Stimulated activated CD4-positive, alpha-beta T cell treated with anti-CD3 and anti-CD28 coated beads, Interleukin-2, amount 100 ng/mL, for 48 hours (primary cell): Measurements from ENCODE around the gene LHFPL5.

ENCODE experiments used
- DNase-seq, 2 donors: peaks; one replicate each; pipeline ENCODE4 v3.0.0-alpha.2; 2020

Gene LHFPL5

DNA sequence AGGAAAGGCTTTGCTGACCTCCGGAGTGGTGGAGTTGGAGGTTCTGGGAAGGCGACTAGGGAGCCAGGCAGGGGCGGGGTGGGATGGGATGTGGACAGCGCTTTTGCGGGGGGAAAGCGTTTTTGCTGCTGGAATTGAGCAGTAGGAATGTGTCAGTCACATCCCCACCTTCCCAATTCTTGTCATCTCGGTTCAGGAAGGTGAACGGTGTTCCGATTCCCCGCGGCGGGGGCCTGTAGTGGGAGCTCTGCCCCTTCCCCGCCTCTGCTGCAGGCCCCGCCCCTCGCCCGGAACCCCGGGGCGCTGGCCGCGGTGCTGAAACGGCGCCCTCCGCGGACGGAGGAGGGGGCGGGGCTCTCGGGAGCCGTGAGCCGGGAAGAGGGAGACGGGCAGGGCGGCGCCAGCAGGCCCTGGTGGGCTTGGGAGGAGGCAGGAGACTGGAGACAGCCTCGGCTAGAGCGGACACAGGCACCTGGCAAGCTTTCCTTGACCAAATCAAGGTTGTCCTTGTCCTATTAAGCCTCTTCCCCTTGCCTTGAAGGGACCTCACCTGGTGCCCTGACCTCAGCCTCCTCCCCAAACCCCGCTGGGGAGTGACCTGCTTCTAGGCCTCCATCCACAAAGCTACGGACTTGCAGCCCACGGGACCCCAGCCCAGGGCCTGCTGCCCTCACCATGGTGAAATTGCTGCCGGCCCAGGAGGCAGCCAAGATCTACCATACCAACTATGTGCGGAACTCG is at the start of gene LHFPL5:
Gene LHFPL5 (plus strand): TSS at position 357 of the 741 bp plus-strand sequence. CDS start 319 bp downstream, at position 676.
- peak; percentile 37 to 62 for DNase-seq

GRCh38 chr6:35757456-35758123 is 47.6 kb upstream of the LHFPL5 start:
- no peak for DNase-seq

DNA sequence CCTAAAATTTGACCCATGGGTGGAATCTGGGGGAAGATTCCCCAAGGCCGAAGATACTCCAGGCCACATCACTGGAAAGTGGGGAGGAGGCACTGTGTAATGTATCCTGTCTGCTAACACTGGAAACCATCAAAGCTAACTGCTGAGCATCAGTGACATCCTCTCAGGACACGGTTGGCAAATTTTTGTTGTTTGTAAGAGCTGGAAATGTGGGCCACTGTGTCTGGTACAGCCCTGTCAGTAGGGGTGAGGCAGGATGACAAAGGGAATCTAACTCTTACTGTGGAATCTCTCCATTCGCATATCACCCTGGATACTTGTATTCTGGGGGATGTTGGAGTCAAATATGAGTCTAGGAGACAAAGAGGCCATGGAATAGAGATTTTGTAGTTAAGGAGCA is 45.7 kb upstream of the LHFPL5 start:
- DNase-seq: no peak

DNA sequence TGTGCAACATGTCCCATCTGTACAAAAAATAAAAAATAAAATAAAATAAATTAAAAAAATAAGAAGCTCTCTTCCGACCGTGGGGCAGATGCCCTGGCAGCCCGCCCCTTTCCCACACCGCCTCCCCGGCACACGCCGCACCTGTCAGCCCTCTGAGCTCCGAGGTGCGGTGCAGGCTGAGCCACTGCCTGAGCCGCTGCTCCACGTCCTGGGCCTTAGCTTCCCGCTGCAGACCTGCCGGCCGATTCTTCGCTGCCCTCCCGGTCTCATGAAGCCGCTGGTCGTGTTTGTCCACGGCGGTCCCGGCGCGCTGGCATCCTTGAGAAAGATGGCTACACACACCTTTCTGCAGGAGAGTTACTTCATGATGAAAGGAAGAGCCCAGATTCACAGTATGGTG is 39.4 kb upstream of the LHFPL5 start:
- no peak for DNase-seq

DNA sequence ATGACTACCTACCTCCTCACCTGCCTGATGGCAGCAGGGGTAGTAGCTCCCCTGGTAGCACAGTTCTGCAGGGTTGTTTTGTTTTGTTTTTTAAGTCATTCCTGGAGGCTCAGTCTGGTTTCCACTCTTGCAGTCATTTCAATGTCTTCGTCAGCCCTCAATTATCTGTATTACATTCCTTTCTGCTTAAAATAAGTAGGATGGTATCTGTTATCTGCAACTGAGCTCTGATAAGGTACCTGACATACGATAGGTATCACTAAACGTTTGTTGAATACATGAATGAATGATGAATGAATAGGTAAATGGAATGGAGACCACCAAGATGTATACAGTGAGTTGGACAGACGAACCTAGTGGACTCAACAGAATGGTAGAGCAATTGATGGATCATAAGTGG is 35.9 kb upstream of the LHFPL5 start:
- no peak for DNase-seq

DNA sequence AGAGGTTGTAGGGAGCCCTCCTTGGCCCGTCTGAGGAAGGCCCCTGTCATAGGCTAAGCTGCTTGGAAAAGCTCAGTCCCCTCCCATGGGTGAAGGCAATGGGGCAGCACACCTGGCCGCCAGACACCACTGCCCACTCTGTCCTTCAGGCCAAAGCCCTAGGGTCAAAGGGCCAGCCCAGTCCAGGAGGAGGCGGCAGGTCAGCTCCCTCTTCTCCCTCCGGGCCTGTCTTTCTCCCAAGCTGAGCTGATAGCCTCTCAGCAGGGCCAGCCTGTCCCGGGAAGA is 33.9 kb upstream of the LHFPL5 start:
- no peak for DNase-seq

DNA sequence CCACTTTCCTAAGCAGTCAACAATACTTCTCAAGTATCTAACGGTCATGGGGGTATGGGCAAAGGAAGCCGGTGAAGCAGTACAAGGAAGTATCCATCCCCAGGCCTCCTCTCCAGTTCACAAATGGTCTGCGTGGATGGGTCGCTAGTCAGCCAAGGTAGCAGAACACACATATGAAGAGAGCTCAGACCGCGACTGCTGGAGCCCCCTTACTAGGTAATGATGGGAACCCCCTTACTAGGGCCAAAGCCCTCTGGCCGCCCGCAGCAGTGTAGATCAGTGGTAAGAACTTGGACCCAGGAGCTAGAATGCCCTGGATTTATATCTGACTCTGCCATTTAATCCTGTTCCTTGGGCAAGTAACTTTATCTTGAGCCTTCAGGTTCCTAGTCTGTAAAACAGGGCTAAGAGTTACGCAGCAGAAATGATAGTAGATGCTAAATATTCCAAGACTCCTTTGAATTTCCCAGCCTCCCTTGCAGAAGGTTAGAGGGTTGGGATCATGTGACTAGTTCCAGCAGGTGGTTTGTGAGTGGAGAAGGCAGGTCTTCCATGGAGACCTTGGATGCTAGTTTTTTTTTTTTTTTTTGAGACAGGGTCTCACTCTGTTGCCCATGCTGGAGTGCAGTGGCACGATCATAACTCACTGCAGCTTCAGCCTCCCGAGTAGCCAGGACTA is 30.9 kb upstream of the LHFPL5 start:
- no peak for DNase-seq

DNA sequence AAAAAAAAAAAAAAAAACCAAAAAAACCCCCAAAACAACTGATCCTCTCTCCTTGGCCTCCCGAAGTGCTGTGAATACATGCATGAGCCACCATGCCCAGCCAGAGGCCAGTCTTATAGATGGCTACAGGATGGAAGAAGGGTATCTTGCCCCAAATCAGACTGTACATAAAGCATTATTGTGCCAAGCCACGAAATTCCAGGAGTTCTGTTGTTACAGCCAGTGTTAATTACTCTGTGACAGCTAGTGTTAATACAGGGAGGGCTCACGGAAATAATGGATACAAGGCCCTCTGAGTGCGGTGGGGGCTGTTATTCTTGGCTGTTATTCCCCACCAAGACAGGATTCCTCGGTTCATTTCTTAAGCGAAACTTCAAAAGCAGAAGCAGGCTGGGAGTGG is 30.1 kb upstream of the LHFPL5 start:
- DNase-seq: no peak

DNA sequence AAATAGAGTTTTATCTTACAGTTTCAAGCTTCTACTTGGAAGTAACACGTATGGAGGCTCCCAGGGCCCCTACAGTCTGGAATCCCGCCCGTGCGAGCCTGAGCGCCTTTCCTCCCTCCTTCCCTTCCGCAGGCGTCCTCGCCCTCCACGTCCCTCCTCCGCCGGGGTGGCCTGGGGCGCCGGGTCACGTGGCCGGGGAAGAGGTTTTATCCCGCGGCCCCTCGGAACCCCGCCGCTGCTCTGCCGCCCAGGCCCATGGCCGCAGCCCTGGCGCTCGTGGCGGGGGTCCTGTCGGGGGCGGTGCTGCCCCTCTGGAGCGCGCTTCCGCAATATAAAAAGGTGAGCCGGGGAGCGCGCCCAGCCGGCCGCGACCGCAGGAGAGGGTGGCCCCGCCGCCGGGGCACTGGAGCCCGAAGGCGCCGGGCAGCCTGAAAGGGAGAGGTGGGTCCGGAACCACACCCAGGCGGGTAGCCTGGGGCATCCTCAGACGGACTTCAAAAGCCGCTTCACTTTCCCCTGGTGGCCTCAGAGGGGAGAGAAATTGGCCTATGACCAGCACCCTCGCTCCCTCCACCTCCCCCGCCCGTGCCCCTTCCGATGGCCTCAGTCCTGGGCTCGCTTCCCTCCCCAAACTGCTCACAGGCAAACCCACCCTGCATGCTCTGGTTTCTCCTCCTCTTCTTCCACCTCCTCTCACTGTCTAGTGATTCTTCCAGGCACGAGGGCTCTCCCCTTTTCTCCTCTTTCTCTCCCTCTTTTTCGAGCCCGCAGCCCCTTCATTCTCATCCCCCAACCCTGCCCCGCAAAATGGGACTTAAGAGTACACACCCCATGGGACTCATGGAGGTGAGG is 28.6 kb upstream of the LHFPL5 start, which contains the start of gene CLPSL2:
Gene CLPSL2 (plus strand): TSS at position 235 of the 852 bp plus-strand sequence. CDS start 21 bp downstream, at position 256.
- no peak for DNase-seq

- DNase-seq: no peak
These were observed 27.6 kb upstream of the LHFPL5 start for GRCh38 chr6:35777356-35778102.

- no peak for DNase-seq
These were observed 26.7 kb upstream of the LHFPL5 start for GRCh38 chr6:35778437-35778836.

DNA sequence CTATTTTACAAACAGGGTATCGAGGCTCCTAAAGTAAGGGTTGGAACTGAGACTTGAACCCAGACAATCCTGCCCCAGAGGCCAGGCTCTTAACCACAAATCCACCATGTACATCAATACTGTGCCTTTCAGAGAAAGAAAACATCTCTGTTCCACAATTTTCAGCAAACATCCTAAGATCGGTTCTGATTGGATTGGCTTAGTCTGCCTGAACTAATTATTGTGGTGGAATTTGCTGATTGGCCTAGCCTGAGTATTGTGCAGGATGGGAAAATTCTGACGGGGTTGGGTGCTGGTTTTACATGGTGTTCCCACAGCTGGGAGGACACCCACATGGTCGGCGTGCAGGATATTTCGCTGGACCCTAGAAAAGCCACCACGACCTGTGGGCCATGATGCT is 24.4 kb upstream of the LHFPL5 start, which contains the start of gene CLPSL1:
Gene CLPSL1 (plus strand): TSS at position 301 of the 400 bp plus-strand sequence. CDS start 92 bp downstream, at position 393.
- DNase-seq: no peak

- no peak for DNase-seq
These were observed 23.9 kb upstream of the LHFPL5 start for GRCh38 chr6:35781290-35781689.

DNA sequence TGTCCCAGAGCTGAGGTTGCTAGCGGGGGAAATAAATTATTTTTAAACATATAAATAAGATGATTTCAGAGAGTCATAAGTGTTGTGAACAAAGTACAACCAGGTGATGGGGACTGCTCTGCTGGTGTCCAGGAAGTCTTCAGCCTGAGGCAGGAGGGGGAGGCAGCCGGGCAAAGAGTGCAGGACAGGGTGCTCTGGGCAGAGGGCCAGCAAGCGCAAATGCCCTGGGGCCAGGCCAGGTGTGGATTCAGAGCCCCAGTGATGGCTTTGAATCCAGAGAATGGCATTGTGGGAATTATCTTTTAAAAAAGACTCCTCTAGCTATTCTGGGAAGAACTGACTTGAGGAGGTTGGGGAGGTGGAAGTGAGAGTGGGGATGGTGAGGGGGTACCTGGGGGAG is 22.7 kb upstream of the LHFPL5 start:
- DNase-seq: no peak

DNA sequence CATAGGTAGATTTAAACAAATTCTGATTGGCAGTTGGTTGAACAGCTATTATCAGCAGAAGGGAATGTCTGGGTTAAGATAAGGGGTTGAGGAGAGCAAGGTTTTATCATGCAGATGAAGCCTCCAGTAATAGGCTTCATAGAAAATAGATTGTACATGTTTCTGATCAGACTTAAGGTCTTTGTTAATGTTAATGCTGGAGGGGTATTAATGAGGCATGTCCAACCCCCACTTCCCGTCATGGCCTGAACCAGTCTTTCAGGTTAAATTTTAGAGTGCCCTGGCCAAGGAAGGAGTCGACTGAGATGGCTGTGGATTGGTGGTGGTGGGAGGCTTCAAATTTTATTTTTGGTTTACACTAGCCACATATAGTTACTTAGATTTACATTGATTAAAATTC is 21.0 kb upstream of the LHFPL5 start:
- no peak for DNase-seq

- DNase-seq: no peak
These were observed 18.9 kb upstream of the LHFPL5 start for GRCh38 chr6:35786272-35786671.

DNA sequence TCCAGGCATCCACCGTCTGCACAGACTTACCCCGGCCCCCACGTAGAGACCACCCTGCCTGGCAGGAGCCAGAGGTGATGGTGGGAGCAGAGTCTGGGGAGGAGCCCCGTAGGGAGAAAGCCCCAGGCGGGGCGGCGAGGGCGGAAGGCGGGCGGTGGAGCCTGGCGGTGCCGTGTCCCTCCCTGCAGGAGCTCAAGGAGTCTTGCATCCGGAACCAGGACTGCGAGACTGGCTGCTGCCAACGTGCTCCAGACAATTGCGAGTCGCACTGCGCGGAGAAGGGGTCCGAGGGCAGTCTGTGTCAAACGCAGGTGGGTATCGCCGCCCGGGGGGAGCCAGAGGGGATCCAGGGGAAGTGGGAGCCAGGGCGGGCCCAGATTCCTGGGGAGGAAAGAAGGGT is 18.3 kb upstream of the LHFPL5 start:
- no peak for DNase-seq

DNA sequence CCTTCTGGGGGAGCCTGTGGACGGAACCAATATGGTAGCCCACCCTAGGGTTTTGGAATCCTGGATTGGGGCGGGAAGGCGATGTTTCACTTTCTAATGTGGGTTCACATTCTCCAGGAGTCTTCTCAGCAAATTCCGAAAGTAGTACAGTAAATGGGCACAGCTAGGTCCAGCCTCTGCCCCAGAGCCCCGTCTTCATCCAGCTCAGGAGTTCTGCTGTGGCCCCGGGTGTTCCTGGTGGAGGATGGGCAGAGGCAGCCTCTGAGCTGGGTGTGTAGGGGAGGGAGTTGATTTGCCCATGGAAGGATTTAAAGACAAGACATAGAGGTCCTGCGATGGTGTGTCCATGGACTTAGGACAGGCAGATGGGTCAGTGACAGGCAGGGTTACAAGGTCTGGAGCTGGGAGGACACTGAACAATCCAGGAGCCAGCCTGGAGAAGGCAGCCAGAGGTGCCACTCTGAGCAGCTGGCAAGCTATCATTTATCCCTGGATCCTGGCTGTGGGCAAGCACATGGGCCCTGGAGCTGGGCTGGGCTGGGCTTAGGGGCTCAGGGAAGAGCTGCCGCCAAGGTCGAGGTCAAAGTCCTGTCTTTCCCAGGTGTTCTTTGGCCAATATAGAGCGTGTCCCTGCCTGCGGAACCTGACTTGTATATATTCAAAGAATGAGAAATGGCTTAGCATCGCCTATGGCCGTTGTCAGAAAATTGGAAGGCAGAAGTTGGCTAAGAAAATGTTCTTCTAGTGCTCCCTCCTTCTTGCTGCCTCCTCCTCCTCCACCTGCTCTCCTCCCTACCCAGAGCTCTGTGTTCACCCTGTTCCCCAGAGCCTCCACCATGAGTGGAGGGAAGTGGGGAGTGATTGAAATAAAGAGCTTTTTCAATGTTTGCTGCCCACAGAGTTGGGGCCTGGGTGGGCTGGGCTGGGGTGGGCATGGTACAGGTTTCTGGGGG is 17.6 kb upstream of the LHFPL5 start:
- DNase-seq: no peak

DNA sequence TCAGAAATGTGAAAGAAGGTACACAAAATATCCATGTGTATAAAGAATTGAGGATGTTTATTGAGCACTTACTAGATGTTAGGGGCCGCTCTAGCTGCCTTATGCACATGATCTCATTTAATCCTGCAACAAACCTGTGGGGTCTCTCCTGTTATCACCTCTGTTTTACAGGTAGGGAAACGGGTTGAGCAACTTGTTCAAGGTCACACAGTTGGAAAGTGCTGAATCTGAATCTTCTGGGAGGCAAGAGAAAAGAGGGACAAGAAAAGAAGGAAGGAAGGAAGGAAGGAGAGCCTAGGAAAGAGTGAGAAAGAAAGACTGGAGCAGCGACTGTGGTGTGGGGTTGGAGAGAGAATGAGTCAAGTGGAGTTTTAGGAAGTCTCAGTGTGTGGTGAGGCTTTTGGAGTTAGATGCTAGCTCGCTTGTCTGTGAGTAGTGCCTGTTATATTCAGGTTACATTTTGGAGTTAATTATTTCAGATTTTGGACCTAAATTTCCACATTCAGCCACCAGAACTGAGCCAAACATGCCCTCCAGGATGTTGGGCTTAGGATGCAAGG is 16.6 kb upstream of the LHFPL5 start:
- DNase-seq: no peak

- no peak for DNase-seq
These were observed 14.5 kb upstream of the LHFPL5 start for GRCh38 chr6:35790683-35791082.
